Left ventricle myocardium inferior (tissue), 1 donor: Measurements from ENCODE around the gene SNAPC2. TPM values are rescaled to one million over a fixed set of nuclear protein-coding genes. Genes with fewer than 3 reads are reported as not detected.
"Not testable (repeated sequence)": the region's sequence is repeated elsewhere in the genome, so short reads cannot be mapped to it uniquely, and the experiment has no call there.

ENCODE experiments used
- DNase-seq: peaks from one replicate; pipeline ENCODE4 v3.0.0-alpha.2; 2020
- H3K27ac ChIP-seq: fragments of 200-600 bp; replicated peaks from 2 replicates; pipeline ENCODE4 v1.8.0; 2021
- H3K27me3 ChIP-seq: fragments of 200-600 bp; 2 replicates; pipeline ENCODE4 v1.8.0; 2021; ENCODE audit warnings: low read depth
- H3K36me3 ChIP-seq: fragments of 200-600 bp; 2 replicates; pipeline ENCODE4 v1.8.0; 2021
- H3K4me1 ChIP-seq: fragments of 200-600 bp; 2 replicates; pipeline ENCODE4 v1.8.0; 2021
- H3K4me3 ChIP-seq: fragments of 200-600 bp; 2 replicates; pipeline ENCODE4 v1.8.0; 2021; ENCODE audit warnings: mild to moderate bottlenecking, moderate library complexity
- H3K9me3 ChIP-seq: fragments of 200-600 bp; replicated peaks from 2 replicates; pipeline ENCODE4 v1.8.0; 2021
- intact Hi-C: fragments of 100-400 bp; cut with micrococcal nuclease; formaldehyde crosslinking; loops from one replicate; pipeline ENCODE4 v1.11.0; 2022
- total RNA-seq: library from RNA; stranded (reverse); fragmentation: NEBNext Ultra II Directional; extraction: Animal tissue kit (Norgen Biotek cat#: 25700); gene quantifications from one replicate; pipeline ENCODE4 v1.2.1, GENCODE V29; 2021
- TF ChIP-seq, protein P1 (sequence below): fragments of 200-600 bp; IDR thresholded peaks from 2 replicates; pipeline ENCODE4 v1.8.0; 2021; ENCODE audit warnings: antibody characterized with exemption, mild to moderate bottlenecking, borderline replicate concordance
- donor health status: DM: no; HTN: yes; CAD: no; lungs with severe emphysema.

The SNAPC2 gene
- total RNA-seq, 1 donor from 2014 or later, result 9.8 TPM

DNA sequence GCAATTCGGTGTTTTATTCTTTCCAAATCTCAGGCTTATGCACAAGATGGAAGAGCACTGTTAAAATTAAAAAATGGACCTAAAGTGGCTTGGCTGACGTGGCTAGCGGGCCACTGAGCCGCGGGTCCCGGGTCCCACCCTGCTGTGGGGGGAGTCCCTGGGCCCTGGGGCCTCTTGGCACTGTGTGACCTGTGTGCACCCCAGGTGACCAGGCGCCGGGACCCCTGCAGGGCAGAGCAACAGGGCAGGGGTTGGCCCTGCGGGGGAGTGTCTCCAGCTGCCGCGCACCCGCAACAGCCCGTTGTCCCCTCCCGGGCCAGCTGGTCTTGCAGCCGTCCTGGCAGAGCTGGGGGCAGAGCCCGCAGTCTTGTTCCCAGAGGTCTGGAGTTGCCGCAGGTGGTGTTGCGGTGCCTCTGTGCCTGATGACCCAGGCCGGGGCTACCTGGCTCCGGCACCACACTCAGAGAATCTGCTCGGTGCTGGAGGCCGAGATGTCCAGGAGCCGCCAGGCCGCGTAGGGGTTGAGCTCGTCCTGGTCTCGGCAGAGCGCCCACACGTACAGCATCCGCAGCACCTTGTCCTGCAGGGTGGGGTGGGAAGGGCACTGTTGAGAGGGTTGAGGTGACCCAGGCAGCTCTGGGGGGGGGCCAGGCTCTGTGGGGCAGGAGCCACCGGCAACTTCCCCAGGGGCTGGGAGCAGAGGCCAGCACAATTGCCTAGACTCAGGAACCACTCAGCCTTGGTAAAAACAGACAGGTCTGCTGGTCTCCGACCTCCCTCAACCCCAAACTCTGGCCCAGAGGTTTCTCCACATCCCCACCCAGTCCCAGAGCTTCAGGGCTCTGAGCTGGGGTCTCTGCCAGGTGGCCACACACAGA, 6.8 kb downstream of the SNAPC2 start:
- DNase-seq, result no peak
- Histone ChIP-seq H3K9me3 (no peaks in the 10 kb centered on the region), H3K27ac (no peak overlapping the region), H3K4me1 (peaks cover 57% of the 10 kb centered on the region), H3K27me3 (no peaks in the 10 kb centered on the region), H3K36me3 (peaks cover 28% of the 10 kb centered on the region), H3K4me3 (peak overlapping the region; percentile 65)
- intact Hi-C loops, result no loop called here
- TF ChIP-seq, protein P1, sequence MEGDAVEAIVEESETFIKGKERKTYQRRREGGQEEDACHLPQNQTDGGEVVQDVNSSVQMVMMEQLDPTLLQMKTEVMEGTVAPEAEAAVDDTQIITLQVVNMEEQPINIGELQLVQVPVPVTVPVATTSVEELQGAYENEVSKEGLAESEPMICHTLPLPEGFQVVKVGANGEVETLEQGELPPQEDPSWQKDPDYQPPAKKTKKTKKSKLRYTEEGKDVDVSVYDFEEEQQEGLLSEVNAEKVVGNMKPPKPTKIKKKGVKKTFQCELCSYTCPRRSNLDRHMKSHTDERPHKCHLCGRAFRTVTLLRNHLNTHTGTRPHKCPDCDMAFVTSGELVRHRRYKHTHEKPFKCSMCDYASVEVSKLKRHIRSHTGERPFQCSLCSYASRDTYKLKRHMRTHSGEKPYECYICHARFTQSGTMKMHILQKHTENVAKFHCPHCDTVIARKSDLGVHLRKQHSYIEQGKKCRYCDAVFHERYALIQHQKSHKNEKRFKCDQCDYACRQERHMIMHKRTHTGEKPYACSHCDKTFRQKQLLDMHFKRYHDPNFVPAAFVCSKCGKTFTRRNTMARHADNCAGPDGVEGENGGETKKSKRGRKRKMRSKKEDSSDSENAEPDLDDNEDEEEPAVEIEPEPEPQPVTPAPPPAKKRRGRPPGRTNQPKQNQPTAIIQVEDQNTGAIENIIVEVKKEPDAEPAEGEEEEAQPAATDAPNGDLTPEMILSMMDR, result no peak

DNA sequence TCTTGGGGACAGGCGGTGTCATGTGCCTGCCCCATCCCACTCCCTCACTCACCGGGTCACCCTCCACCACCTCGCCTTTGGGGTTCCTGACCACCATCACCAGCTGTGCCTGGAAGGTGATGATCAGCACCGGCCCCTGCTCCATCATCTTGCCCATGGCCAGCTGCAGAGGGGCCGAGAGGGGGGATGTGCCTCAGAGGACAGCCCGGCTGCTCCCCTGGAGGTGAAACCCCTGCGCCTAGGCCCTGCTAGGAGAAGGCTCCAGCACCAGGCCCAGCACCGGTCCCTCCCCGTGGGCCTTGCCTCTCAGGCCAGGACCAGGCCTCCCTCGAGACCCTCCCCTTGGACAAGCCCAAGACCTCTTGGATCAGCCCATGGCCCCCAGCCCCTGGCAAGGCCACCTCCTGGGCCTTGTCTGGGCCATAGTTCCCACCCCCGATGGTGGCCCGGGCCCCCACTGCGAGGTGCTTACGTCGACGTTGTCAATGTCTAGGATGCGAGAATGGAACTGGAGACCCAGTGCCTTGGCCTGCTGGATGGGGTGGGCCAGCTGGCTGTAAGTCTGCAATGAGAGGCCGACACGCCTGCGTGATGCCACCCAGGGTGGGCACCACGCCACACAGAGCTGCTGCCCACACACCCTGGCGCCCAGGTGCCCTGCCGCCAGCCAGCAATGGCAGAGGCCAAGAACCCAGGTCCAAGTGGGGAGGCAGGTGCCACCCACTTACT, 7.6 kb downstream of the SNAPC2 start:
- H3K4me1 ChIP-seq, result peaks cover 50% of the 10 kb centered on the region
- H3K36me3 ChIP-seq, result peaks cover 29% of the 10 kb centered on the region
- DNase-seq, result no peak
- H3K27ac ChIP-seq, result peak overlapping the region; percentile 70
- TF ChIP-seq, protein P1, result no peak
- no peaks in the 10 kb centered on the region for H3K9me3 ChIP-seq
- intact Hi-C loops, result no loop called here
- H3K27me3 ChIP-seq, result no peaks in the 10 kb centered on the region
- H3K4me3 ChIP-seq, result no peak overlapping the region

DNA sequence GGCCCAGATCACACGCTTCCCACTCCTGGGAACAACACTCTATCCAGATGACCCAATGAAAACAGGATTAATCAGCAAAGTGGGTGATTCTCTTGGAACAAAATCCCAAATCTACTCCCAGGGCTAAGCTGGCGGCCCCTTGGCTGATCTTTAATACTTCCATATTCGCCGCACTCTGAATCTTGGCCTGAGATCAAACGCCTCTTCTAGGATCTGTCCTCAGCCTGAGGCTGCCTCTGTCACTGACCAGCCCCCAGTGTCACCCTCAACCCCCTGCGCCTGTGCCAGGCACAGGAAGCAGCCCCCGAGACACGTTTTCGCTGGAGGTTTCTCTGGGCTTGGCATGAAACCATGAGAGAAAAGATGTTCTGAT, 8.2 kb downstream of the SNAPC2 start:
- H3K27me3 ChIP-seq, result no peaks in the 10 kb centered on the region
- peaks cover 31% of the 10 kb centered on the region for H3K36me3 ChIP-seq
- DNase-seq, result no peak
- TF ChIP-seq, protein P1, result no peak
- peak overlapping the region; percentile 70 for H3K27ac ChIP-seq
- peaks cover 50% of the 10 kb centered on the region for H3K4me1 ChIP-seq
- intact Hi-C loops, result no loop called here
- H3K4me3 ChIP-seq, result no peak overlapping the region
- no peaks in the 10 kb centered on the region for H3K9me3 ChIP-seq

DNA sequence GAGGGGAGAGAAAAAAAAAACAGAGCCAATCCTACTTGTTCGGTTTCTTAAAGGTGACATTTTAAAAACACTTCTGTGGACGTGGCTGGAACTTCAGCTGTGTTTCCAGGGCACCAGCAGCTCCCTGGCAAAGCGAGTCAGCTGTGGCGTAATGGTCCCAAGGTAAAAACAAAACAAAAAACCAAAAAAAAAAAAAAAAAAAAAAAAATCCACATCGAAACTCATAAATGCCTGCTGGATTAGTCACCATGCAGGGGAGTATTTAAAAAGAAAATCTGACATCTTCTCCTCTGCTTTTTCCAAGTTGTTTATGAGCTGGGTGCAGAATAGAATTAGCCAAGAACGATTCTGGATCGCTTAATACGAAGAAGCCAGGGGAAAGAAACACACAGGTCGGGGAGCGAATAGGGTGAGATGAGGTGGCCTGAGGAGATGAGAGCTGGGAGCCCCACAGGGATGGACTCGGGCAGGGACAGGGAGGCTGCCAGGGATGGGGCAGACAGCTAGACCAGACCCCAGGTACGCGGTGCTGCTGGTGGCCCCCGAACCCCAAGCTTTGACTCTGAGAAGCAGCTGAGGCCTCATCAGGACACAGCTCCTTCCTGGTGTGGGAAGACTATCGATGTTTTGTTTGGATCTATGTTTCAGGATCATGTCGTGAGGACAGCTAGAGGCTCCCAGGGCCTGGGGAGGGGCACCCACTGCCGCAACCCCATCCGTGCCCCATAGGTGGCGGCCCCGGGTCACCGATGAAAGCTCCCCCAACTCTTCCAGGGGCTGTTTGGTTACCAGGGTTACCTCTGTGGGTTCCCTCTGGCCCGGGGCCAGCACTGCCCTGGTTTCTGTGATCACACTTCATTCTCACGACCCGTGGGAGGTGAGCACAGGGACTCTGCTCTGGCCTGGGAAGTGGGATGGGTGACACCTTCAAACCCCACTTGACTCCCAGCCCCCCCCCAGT, 8.9 kb downstream of the SNAPC2 start:
- Histone ChIP-seq H3K4me1 (peaks cover 50% of the 10 kb centered on the region), H3K36me3 (peaks cover 38% of the 10 kb centered on the region), H3K9me3 (no peaks in the 10 kb centered on the region), H3K27ac (peak overlapping the region; percentile 70), H3K27me3 (no peaks in the 10 kb centered on the region), H3K4me3 (no peak overlapping the region)
- TF ChIP-seq, protein P1, result peak; percentile 13
- DNase-seq, result no peak
- intact Hi-C loops, result no loop called here

DNA sequence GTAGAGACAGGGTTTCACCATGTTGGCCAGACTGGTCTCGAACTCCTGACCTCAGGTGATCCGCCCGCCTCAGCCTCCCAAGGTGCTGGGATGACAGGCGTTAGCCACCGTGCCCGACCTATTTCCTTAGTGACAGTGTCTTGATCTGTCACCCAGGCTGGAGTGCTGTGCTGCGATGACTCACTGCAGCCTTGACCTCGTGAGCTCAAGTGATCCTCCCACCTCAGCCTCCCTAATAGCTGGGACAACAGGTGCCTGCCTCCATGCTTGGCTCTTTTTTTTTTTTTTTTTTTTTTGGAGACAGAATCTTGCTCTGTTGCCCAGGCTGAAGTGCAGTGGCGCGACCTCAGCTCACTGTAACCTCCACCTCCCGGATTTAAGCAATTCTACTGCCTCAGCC, 9.9 kb downstream of the SNAPC2 start:
- DNase-seq, H3K27ac ChIP-seq, intact Hi-C loops, H3K4me3 ChIP-seq, H3K9me3 ChIP-seq, H3K27me3 ChIP-seq: not testable (repeated sequence)
- Histone ChIP-seq H3K4me1 (peaks cover 44% of the 10 kb centered on the region), H3K36me3 (peaks cover 48% of the 10 kb centered on the region)
